Activated CD8-positive, alpha-beta memory T cell treated with anti-CD3 and anti-CD28 coated beads, Interleukin-2, amount 50 U/mL, for 24 hours (primary cell): Measurements from ENCODE around the gene GCSH.
A peak's percentile ranks its signal among the peaks of the same experiment; 100 is the strongest.

Experiments
- DNase-seq: peaks from one replicate; pipeline ENCODE4 v3.0.0-alpha.2; 2020; ENCODE audit errors: extremely low read depth

GCSH gene

GRCh38 chr16:81101702-81102101 is 5.5 kb upstream of the GCSH start:
- DNase-seq: no peak

- DNase-seq: no peak
Observed at GRCh38 chr16:81099958-81100357, 3.8 kb upstream of the GCSH start.

- no peak for DNase-seq
Observed at GRCh38 chr16:81097230-81097629, 1.0 kb upstream of the GCSH start.

- DNase-seq: no peak
Observed at GRCh38 chr16:81096715-81097208, 567 bp upstream of the GCSH start.

- no peak for DNase-seq
Observed at GRCh38 chr16:81095653-81095952, 592 bp downstream of the GCSH start.

- no peak for DNase-seq
Observed at GRCh38 chr16:81094771-81095251, 1.4 kb downstream of the GCSH start.

- no peak for DNase-seq
Observed at GRCh38 chr16:81088836-81089235, 7.4 kb downstream of the GCSH start.

- no peak for DNase-seq
Observed at GRCh38 chr16:81081014-81081413, 15.2 kb downstream of the GCSH start.

GRCh38 chr16:81080233-81080632 is 16.0 kb downstream of the GCSH start:
- DNase-seq: no peak

- peak; percentile 95 for DNase-seq
Observed at GRCh38 chr16:81077076-81077940, 18.9 kb downstream of the GCSH start, which contains the start of gene C16orf46. Gene C16orf46, minus strand, starts transcription at chr16:81077238. Its CDS starts 13,283 bp downstream, at chr16:81063955.

- DNase-seq: peak; percentile 88
Observed at GRCh38 chr16:81076566-81077075, 19.6 kb downstream of the GCSH start.

GRCh38 chr16:81073560-81074330 is 22.4 kb downstream of the GCSH start:
- no peak for DNase-seq

GRCh38 chr16:81071805-81072204 is 24.4 kb downstream of the GCSH start:
- no peak for DNase-seq

- no peak for DNase-seq
Observed at GRCh38 chr16:81070979-81071378, 25.2 kb downstream of the GCSH start.

- DNase-seq: no peak
Observed at GRCh38 chr16:81069063-81069462, 27.1 kb downstream of the GCSH start.

GRCh38 chr16:81067166-81067565 is 29.0 kb downstream of the GCSH start:
- no peak for DNase-seq

GRCh38 chr16:81066681-81067080 is 29.5 kb downstream of the GCSH start:
- DNase-seq: no peak

- DNase-seq: no peak
Observed at GRCh38 chr16:81061871-81062608, 34.2 kb downstream of the GCSH start.

GRCh38 chr16:81061307-81061640 is 34.9 kb downstream of the GCSH start:
- DNase-seq: no peak

- no peak for DNase-seq
Observed at GRCh38 chr16:81060576-81061306, 35.5 kb downstream of the GCSH start.

- DNase-seq: no peak
Observed at GRCh38 chr16:81053761-81054160, 42.4 kb downstream of the GCSH start.
